Neural progenitor cell (in vitro differentiated cells): ENCODE data around the gene COPB1.

ENCODE experiments used
- EZH2 ChIP-seq: fragments of 200-600 bp; sonication (generic); IDR thresholded peaks from 2 replicates; pipeline ENCODE4 v1.6.1; 2017; ENCODE audit warnings: antibody characterized with exemption, mild to moderate bottlenecking, moderate library complexity
- EZH2phosphoT487 ChIP-seq: fragments of 200-600 bp; sonication (generic); IDR thresholded peaks from 2 replicates; pipeline ENCODE4 v1.6.1; 2017; ENCODE audit warnings: antibody characterized with exemption
- TF ChIP-seq, protein P1 (sequence below): fragments of 200-600 bp; sonication (generic); IDR thresholded peaks from 2 replicates; pipeline ENCODE4 v1.5.1; 2017; ENCODE audit warnings: antibody characterized with exemption, mild to moderate bottlenecking

DNA sequence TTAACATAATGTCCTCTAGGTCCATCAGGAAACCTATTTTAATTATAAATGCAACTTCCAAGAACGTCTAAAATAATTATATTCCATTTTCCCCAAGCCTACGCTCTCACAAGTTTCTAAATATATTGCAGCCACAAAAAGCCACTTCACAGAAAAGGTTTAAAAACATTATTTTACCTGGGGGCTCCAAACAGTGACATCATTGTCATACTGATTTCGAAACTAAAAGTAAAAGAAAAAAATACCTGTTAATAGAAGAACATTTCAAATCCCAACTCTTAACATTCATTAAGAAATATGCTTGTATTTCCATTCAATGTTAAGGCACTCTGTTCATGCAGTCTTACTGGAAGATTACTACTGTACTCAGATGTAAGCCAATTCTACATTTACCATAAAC is 19.2 kb upstream of the COPB1 start:
- TF ChIP-seq, protein P1, sequence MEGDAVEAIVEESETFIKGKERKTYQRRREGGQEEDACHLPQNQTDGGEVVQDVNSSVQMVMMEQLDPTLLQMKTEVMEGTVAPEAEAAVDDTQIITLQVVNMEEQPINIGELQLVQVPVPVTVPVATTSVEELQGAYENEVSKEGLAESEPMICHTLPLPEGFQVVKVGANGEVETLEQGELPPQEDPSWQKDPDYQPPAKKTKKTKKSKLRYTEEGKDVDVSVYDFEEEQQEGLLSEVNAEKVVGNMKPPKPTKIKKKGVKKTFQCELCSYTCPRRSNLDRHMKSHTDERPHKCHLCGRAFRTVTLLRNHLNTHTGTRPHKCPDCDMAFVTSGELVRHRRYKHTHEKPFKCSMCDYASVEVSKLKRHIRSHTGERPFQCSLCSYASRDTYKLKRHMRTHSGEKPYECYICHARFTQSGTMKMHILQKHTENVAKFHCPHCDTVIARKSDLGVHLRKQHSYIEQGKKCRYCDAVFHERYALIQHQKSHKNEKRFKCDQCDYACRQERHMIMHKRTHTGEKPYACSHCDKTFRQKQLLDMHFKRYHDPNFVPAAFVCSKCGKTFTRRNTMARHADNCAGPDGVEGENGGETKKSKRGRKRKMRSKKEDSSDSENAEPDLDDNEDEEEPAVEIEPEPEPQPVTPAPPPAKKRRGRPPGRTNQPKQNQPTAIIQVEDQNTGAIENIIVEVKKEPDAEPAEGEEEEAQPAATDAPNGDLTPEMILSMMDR: no peak
- TF ChIP-seq EZH2 (no peak), EZH2phosphoT487 (no peak)
